H9 (cell line): ENCODE measurements around the gene SLC12A3. TPM values are rescaled to one million over a fixed set of nuclear protein-coding genes. Genes with fewer than 3 reads are reported as not detected.

Experiments
- DNase-seq: peaks from one replicate; pipeline ENCODE4 v3.0.0-alpha.2; 2017
- H2AFZ ChIP-seq: one replicate; pipeline ENCODE4 v1.6.1; 2013; ENCODE audit warnings: mild to moderate bottlenecking, low read length, control low read depth, moderate library complexity
- H2AK5ac ChIP-seq: 2 replicates; pipeline ENCODE4 v1.6.1; 2013; ENCODE audit warnings: low read length, control low read depth, mixed read lengths; ENCODE audit not compliant: insufficient read length
- H2BK120ac ChIP-seq: one replicate; pipeline ENCODE4 v1.6.1; 2013; ENCODE audit warnings: low read depth, mild to moderate bottlenecking, low read length, control low read depth, inconsistent platforms; ENCODE audit not compliant: poor library complexity, severe bottlenecking
- H2BK12ac ChIP-seq: 2 replicates; pipeline ENCODE4 v1.6.1; 2013; ENCODE audit warnings: low read length, control low read depth, mixed read lengths, low read depth; ENCODE audit not compliant: insufficient read length
- H2BK15ac ChIP-seq: 2 replicates; pipeline ENCODE4 v1.6.1; 2013; ENCODE audit warnings: low read depth, low read length, control low read depth
- H2BK20ac ChIP-seq: one replicate; pipeline ENCODE4 v1.6.1; 2013; ENCODE audit warnings: low read depth, mild to moderate bottlenecking, low read length, control low read depth, inconsistent platforms; ENCODE audit not compliant: poor library complexity, severe bottlenecking
- H2BK5ac ChIP-seq: 2 replicates; pipeline ENCODE4 v1.6.1; 2013; ENCODE audit warnings: low read length, control low read depth, mixed read lengths; ENCODE audit not compliant: insufficient read length
- H3K14ac ChIP-seq: 2 replicates; pipeline ENCODE4 v1.6.1; 2013; ENCODE audit warnings: low read length, control low read depth; ENCODE audit not compliant: insufficient read depth
- H3K18ac ChIP-seq: 2 replicates; pipeline ENCODE4 v1.6.1; 2013; ENCODE audit warnings: low read depth, mild to moderate bottlenecking, mixed read lengths, low read length, control low read depth; ENCODE audit not compliant: insufficient read length
- H3K23ac ChIP-seq: 2 replicates; pipeline ENCODE4 v1.6.1; 2013; ENCODE audit warnings: low read length, control low read depth, mixed read lengths, low read depth; ENCODE audit not compliant: insufficient read length
- H3K23me2 ChIP-seq: 2 replicates; pipeline ENCODE4 v1.6.1; 2013; ENCODE audit warnings: low read depth, mild to moderate bottlenecking, mixed read lengths, low read length, control low read depth; ENCODE audit not compliant: insufficient read length, poor library complexity, severe bottlenecking
- H3K27ac ChIP-seq: 2 replicates; pipeline ENCODE4 v1.5.1; 2013; ENCODE audit warnings: low read length, control low read depth, mixed read lengths, low read depth; ENCODE audit not compliant: insufficient read length
- H3K27me3 ChIP-seq: 2 replicates; pipeline ENCODE4 v1.6.1; 2013; ENCODE audit warnings: low read length, control low read depth, inconsistent platforms; ENCODE audit not compliant: insufficient read depth
- H3K4ac ChIP-seq: 2 replicates; pipeline ENCODE4 v1.6.1; 2013; ENCODE audit warnings: low read depth, mild to moderate bottlenecking, control low read depth, inconsistent platforms, low read length, moderate library complexity
- H3K4me1 ChIP-seq: 2 replicates; pipeline ENCODE4 v1.6.1; 2013; ENCODE audit warnings: low read length, control low read depth, inconsistent platforms; ENCODE audit not compliant: insufficient read depth
- H3K4me2 ChIP-seq: 2 replicates; pipeline ENCODE4 v1.6.1; 2013; ENCODE audit warnings: low read length, control low read depth, mixed read lengths; ENCODE audit not compliant: insufficient read length, insufficient read depth
- H3K56ac ChIP-seq: 2 replicates; pipeline ENCODE4 v1.6.1; 2013; ENCODE audit warnings: low read depth, mild to moderate bottlenecking, mixed read lengths, low read length, control low read depth; ENCODE audit not compliant: insufficient read length
- H3K79me1 ChIP-seq: 2 replicates; pipeline ENCODE4 v1.6.1; 2013; ENCODE audit warnings: low read depth, mild to moderate bottlenecking, moderate library complexity, low read length, control low read depth, inconsistent platforms; ENCODE audit not compliant: insufficient read depth, poor library complexity, severe bottlenecking
- H3K79me2 ChIP-seq: 2 replicates; pipeline ENCODE4 v1.6.1; 2013; ENCODE audit warnings: low read length, control low read depth, inconsistent platforms; ENCODE audit not compliant: insufficient read depth
- H3K9ac ChIP-seq: 2 replicates; pipeline ENCODE4 v1.6.1; 2013; ENCODE audit warnings: low read length, control low read depth, mixed read lengths; ENCODE audit not compliant: insufficient read length; ENCODE audit errors: extremely low read depth
- H3K9me3 ChIP-seq: one replicate; pipeline ENCODE4 v1.6.1; 2013; ENCODE audit warnings: low read depth, low read length, inconsistent platforms; ENCODE audit not compliant: control insufficient read depth
- H3T11ph ChIP-seq: one replicate; pipeline ENCODE4 v1.6.1; 2013; ENCODE audit warnings: mild to moderate bottlenecking, low read length, control low read depth, inconsistent platforms
- H4K20me1 ChIP-seq: one replicate; pipeline ENCODE4 v1.6.1; 2013; ENCODE audit not compliant: control insufficient read depth, insufficient read length, insufficient read depth
- H4K5ac ChIP-seq: 2 replicates; pipeline ENCODE4 v1.6.1; 2013; ENCODE audit warnings: low read depth, mild to moderate bottlenecking, mixed read lengths, low read length, control low read depth; ENCODE audit not compliant: insufficient read length
- H4K8ac ChIP-seq: replicated peaks from 2 replicates; pipeline ENCODE4 v1.6.1; 2013; ENCODE audit warnings: low read length, control low read depth, mixed read lengths, low read depth; ENCODE audit not compliant: insufficient read length
- H4K91ac ChIP-seq: 2 replicates; pipeline ENCODE4 v1.6.1; 2013; ENCODE audit warnings: low read depth, mild to moderate bottlenecking, moderate library complexity, mixed read lengths, low read length, control low read depth; ENCODE audit not compliant: insufficient read length
- H3K27ac Mint-ChIP-seq, 3 experiments: 2 replicates in 2 of 3; 3 replicates in 1 of 3; pipeline ENCODE4 v1.8.0; 2020 to 2021; ENCODE audit warnings: mixed read lengths in 3 of 3, mild to moderate bottlenecking in 1 of 3, moderate library complexity in 1 of 3
- H3K27me3 Mint-ChIP-seq: 2 replicates; pipeline ENCODE4 v1.8.0; 2021; ENCODE audit warnings: low read depth, mild to moderate bottlenecking, moderate library complexity, mixed read lengths
- H3K36me3 Mint-ChIP-seq, 3 experiments: 2 replicates in 2 of 3; 3 replicates in 1 of 3; pipeline ENCODE4 v1.8.0; 2020 to 2021; ENCODE audit warnings: low read depth in 3 of 3, mixed read lengths in 3 of 3; ENCODE audit not compliant: insufficient read depth in 1 of 3
- H3K4me1 Mint-ChIP-seq, 2 experiments: 2 replicates each; pipeline ENCODE4 v1.8.0; 2020; ENCODE audit warnings: mixed read lengths in 2 of 2
- H3K4me3 Mint-ChIP-seq, 2 experiments: 2 replicates in 1 of 2; 3 replicates in 1 of 2; pipeline ENCODE4 v1.8.0; 2020 to 2021; ENCODE audit warnings: mild to moderate bottlenecking in 2 of 2, mixed read lengths in 2 of 2, moderate library complexity in 1 of 2
- H3K9me3 Mint-ChIP-seq, 2 experiments: 2 replicates in 1 of 2; 3 replicates in 1 of 2; pipeline ENCODE4 v1.8.0; 2020; ENCODE audit warnings: mild to moderate bottlenecking in 2 of 2, mixed read lengths in 2 of 2, moderate library complexity in 1 of 2
- WGBS: extraction: QIAGEN DNeasy Blood & Tissue Kit; methylation state at CpG from one replicate; pipeline ENCODE4 v1.1.7; 2013; ENCODE audit warnings: missing lambda C conversion rate, low lambda C conversion rate, mixed read lengths; ENCODE audit not compliant: insufficient read length; ENCODE audit errors: extremely low coverage; 5-methylcytosine and 5-hydroxymethylcytosine counted together
- total RNA-seq: library from RNA; stranded (reverse); gene quantifications from 2 replicates; pipeline ENCODE4 v1.2.1, GENCODE V29; 2021
- TF ChIP-seq, protein P1 (sequence below): fragments of 200-600 bp; sonication (generic); conservative IDR thresholded peaks from 3 replicates; pipeline ENCODE4 v1.8.0; 2021; ENCODE audit warnings: antibody characterized with exemption, mild to moderate bottlenecking

Gene SLC12A3
- total RNA-seq, 1 experiment from 2014 or later = not detected

DNA sequence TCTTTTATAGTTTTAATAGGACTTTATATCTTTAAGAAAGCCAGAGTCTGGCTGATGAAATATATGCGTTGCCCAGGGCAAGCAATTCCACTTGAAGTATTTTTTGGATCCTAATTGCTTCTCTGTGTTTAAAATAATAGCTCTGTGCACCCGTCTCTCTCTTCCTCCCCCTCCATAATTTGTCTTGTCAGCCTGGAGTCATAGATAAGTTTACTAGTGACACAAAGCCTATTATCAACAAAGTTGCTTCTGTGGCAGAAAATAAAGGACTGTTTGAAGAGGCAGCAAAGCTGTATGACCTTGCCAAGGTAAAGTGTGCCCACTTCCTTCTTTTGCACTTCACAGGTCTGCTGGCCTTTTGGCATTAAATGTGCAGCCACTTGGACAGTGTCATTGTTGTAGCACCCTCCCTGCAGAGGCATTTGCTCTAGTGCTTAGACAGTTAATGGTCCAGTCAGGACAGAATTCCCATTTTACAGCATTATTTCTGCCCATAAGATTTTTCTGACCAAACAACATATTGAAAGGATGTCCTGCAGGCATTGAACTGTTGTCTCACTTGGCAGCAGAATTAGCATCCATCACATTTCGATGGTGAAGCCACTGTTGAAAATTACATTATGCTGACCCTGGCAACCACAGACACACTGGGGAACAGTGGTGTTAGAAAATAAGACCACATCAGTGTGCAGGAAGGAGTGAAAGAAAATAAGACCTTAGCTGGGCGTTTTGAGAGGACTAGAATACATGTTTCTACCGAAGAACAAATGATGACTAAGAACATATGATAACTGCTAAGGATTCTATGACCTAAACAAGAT is 28.4 kb upstream of the SLC12A3 start:
- Histone ChIP-seq H3K56ac (no peak overlapping the region), H2AFZ (no peak overlapping the region), H3K9me3 (no peaks in the 10 kb centered on the region), H4K5ac (no peak overlapping the region), H4K8ac (no peak overlapping the region), H3K27me3 (no peaks in the 10 kb centered on the region), H3K4ac (no peak overlapping the region), H3T11ph (no peak overlapping the region), H4K20me1 (no peaks in the 10 kb centered on the region), H3K4me1 (no peaks in the 10 kb centered on the region), H2BK15ac (no peak overlapping the region), H2AK5ac (no peak overlapping the region), H2BK120ac (no peak overlapping the region), H3K79me2 (no peaks in the 10 kb centered on the region; the same call in 1 of the 2 replicates), H3K18ac (no peak overlapping the region), H3K23ac (no peak overlapping the region), H3K27ac (no peak overlapping the region), H3K9ac (no peak overlapping the region), H3K14ac (no peak overlapping the region), H3K23me2 (no peaks in the 10 kb centered on the region), H2BK12ac (no peak overlapping the region), H3K79me1 (no peaks in the 10 kb centered on the region), H2BK5ac (no peak overlapping the region), H4K91ac (no peak overlapping the region), H3K4me2 (no peak overlapping the region), H2BK20ac (no peak overlapping the region)
- no CpG with 5 or more reads among the region's 5 CpGs for WGBS
- TF ChIP-seq, protein P1, sequence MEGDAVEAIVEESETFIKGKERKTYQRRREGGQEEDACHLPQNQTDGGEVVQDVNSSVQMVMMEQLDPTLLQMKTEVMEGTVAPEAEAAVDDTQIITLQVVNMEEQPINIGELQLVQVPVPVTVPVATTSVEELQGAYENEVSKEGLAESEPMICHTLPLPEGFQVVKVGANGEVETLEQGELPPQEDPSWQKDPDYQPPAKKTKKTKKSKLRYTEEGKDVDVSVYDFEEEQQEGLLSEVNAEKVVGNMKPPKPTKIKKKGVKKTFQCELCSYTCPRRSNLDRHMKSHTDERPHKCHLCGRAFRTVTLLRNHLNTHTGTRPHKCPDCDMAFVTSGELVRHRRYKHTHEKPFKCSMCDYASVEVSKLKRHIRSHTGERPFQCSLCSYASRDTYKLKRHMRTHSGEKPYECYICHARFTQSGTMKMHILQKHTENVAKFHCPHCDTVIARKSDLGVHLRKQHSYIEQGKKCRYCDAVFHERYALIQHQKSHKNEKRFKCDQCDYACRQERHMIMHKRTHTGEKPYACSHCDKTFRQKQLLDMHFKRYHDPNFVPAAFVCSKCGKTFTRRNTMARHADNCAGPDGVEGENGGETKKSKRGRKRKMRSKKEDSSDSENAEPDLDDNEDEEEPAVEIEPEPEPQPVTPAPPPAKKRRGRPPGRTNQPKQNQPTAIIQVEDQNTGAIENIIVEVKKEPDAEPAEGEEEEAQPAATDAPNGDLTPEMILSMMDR = no peak
- Mint-ChIP-seq H3K9me3 (no peaks in the 10 kb centered on the region), H3K4me3 (no peak overlapping the region; a peak in 1 of 5 replicates), H3K27me3 (no peaks in the 10 kb centered on the region), H3K4me1 (no peaks in the 10 kb centered on the region), H3K27ac (peak overlapping the region in 1 of 3 experiments; percentile 6; a peak in 1 of 7 replicates), H3K36me3 (peaks cover 42 to 93% (median 85%) of the 10 kb centered on the region in 3 experiments; a peak in 6 of 7 replicates)
- no peak for DNase-seq
